PC-9 (cell line): ENCODE results near the gene HYDIN.

Experiments
- CTCF ChIP-seq: fragments of 200-600 bp; sonication (generic); conservative IDR thresholded peaks from 2 replicates; pipeline ENCODE4 v1.6.1; 2017; ENCODE audit warnings: mixed run types, antibody characterized with exemption, mild to moderate bottlenecking, moderate library complexity
- EZH2 ChIP-seq: fragments of 200-600 bp; sonication (generic); IDR thresholded peaks from 2 replicates; pipeline ENCODE4 v1.8.0; 2017; ENCODE audit warnings: antibody characterized with exemption, low read depth

- TF ChIP-seq CTCF (no peak), EZH2 (no peak)
Measured at GRCh38 chr16:70765491-70765890, 465.0 kb downstream of the HYDIN start.
